GM21390 (cell line): ENCODE data around the gene MAPK8IP1.

ENCODE experiments used
- ATAC-seq: cut with Tn5 transposase; IDR thresholded peaks from one replicate; pipeline ENCODE4 v1.9.1; 2021; ENCODE audit not compliant: unreplicated experiment

Gene MAPK8IP1

DNA sequence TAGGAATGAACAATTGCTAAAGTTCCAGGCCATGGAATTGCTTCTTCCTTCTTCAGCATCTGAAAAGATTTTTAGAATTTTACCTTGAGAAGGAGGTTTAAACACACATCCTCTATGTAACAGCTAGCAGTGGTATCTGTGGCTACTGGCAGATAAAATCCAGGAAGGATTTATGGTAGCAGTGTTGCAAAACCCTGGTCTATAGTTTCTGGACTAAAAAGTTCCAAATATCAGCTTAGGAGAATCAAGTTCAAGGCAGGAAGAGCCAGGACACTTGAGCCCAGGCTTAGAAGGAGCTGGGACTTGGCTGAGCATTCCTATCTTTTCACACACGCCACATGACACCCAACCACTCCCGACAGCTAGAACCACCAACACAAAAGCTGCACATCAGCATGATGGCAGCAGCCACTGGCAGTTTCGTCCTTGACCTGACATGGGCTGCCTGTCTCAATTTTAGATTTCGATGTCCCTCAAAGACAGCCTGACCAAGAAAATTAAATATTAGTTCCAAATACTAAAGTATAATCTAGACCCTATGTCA is 51.1 kb downstream of the MAPK8IP1 start:
- ATAC-seq, result no peak

- no peak for ATAC-seq
These were observed 52.5 kb downstream of the MAPK8IP1 start for GRCh38 chr11:45937916-45938315.

DNA sequence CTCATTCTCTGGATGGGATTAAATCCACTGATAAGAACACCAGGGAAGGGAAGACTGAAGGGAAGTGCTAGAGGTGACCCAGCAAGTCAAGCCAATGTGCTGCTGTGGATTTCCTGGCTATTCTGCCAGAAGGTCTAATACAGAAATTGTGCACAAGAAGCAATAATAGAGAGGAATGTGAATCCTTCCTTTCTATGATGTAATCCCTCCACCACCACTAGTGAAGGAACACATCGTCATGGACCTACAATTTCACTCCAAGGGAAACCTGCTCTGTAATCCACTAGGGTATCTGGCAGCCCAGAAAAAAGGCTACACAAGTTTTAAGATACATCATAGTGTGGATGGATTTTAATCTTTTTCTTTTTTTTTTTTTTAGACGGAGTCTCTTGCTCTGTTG is 54.4 kb downstream of the MAPK8IP1 start:
- no peak for ATAC-seq

DNA sequence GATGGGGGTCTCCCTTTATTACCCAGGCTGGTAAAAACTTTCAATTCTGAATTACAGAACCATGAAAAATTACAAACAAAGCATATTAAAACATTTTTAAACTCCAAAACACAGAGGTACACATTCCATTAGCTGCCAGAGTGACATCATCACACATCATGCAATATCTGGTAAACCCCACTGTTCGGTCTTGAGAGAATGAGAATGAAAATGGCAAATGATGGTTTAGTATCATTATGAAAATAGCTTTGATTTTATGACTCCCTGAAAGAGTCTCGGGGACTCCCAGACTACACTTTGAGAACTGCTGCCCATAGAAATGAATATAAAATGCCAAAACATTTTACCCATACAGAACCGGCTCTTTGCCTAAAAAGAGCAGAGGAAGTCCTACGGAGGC is 55.8 kb downstream of the MAPK8IP1 start:
- ATAC-seq, result no peak

GRCh38 chr11:45942381-45942780 is 56.9 kb downstream of the MAPK8IP1 start:
- ATAC-seq, result no peak

DNA sequence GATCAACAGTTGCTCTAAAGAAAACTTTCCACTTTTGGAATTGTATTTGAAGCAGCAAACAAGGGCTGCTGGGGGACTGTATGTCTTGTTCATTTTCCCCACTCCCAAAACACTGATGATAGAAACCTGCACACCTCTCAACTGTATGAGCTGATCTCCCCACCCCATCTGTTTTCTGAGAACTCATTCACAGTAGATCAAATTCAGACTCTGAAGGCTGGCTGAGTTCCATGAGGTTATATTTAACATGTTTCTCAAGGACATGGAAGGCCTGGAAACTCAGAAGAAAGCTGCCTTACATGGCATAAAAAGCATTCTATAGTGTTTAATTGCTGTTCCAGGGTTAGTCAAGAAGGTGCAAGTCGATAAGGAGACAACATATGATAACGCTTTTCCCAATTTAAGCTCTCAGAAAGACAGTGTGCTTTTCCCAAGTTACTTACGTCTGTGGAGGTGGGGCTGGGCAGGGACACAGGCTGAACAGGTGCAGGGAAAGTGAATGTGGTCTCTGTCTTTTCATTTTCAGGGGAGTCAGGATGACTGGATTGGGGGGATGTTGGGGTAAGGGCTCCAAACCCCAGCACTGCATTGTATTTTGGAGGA is 60.0 kb downstream of the MAPK8IP1 start:
- no peak for ATAC-seq

DNA sequence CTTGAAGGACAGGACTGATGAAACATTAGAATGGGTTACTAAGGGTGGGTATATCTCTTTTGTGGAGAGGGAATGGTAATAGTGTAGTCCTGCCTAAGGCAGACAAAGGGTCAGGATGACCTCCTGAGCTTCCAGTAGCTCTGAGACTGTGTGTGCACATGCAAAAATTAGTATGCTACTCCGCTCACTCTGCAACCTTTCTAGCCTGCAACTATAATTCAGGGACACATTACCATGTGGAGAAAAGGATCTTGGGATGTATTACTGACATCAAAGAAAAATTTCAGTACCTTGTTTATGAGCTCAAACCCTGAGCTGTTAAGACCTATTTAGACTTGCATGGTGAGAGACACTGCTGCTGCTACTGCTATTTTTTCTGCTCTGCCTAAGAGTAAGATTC is 62.4 kb downstream of the MAPK8IP1 start:
- no peak for ATAC-seq

DNA sequence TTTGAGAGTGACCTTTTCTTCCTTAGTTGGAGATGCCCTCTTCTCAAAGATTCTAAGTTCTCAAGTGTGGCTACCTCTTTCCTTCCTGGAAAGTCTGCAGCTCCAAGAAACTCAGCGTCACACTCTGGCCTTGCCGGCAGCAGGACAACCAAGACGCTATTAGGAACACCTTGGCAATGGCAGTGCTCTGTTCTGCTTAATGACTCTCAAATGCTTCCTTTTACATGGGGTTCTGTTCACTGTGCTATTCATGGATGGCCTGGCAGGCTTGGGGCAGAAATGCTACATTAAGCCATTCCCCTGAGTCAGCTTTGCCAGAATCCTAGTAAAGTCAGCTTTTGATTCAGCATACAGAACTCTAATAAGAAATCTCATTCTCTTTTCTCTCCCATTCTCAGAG is 62.9 kb downstream of the MAPK8IP1 start:
- no peak for ATAC-seq

GRCh38 chr11:45949992-45950407 is 64.5 kb downstream of the MAPK8IP1 start:
- ATAC-seq, result no peak
